Neural cell (in vitro differentiated cells): Measurements from ENCODE around the gene S100PBP. TPM values are rescaled to one million over a fixed set of nuclear protein-coding genes. Genes with fewer than 3 reads are reported as not detected.

ENCODE experiments used
- H2AFZ ChIP-seq: fragments of 200-600, 300-800 bp; sonication (generic), shearing (Covaris generic); 2 replicates; pipeline ENCODE4 v1.6.0; 2014; ENCODE audit warnings: low read depth, mild to moderate bottlenecking, antibody characterized with exemption, low read length, moderate library complexity
- H3F3A ChIP-seq: fragments of 200-600 bp; shearing (Covaris generic); 2 replicates; pipeline ENCODE4 v1.6.1; 2016; ENCODE audit warnings: mild to moderate bottlenecking, moderate library complexity, mixed read lengths, antibody characterized with exemption, low read length; ENCODE audit not compliant: insufficient read depth, poor library complexity, severe bottlenecking
- H3K27ac ChIP-seq: fragments of 200-600, 300-800 bp; sonication (generic), shearing (Covaris generic); 2 replicates; pipeline ENCODE4 v1.5.1; 2014; ENCODE audit warnings: mild to moderate bottlenecking, low read length, moderate library complexity
- H3K27me3 ChIP-seq: fragments of 300-800, 200-600 bp; sonication (generic), shearing (Covaris generic); 2 replicates; pipeline ENCODE4 v1.6.0; 2014; ENCODE audit warnings: mild to moderate bottlenecking, low read depth, low read length, moderate library complexity; ENCODE audit not compliant: insufficient read depth
- H3K36me3 ChIP-seq: fragments of 300-800, 200-600 bp; sonication (generic), shearing (Covaris generic); 2 replicates; pipeline ENCODE4 v1.5.1; 2014; ENCODE audit warnings: mild to moderate bottlenecking, antibody characterized with exemption, low read length, moderate library complexity; ENCODE audit not compliant: insufficient read depth
- H3K4me2 ChIP-seq: fragments of 300-800, 200-600 bp; sonication (generic), shearing (Covaris generic); 2 replicates; pipeline ENCODE4 v1.6.0; 2014; ENCODE audit warnings: mild to moderate bottlenecking, low read length
- H3K4me3 ChIP-seq: fragments of 300-800, 200-600 bp; sonication (generic), shearing (Covaris generic); 2 replicates; pipeline ENCODE4 v1.5.1; 2014; ENCODE audit warnings: mild to moderate bottlenecking, low read length, moderate library complexity
- H3K79me2 ChIP-seq: fragments of 200-600 bp; shearing (Covaris generic); replicated peaks from 2 replicates; pipeline ENCODE4 v1.6.0; 2014; ENCODE audit warnings: mild to moderate bottlenecking, low read length, moderate library complexity; ENCODE audit not compliant: insufficient read depth
- H3K9ac ChIP-seq: fragments of 300-800, 200-600 bp; sonication (generic), shearing (Covaris generic); 2 replicates; pipeline ENCODE4 v1.6.1; 2016; ENCODE audit warnings: mild to moderate bottlenecking, low read length, mixed read lengths
- H3K9me2 ChIP-seq: fragments of 200-600 bp; shearing (Covaris generic); 2 replicates; pipeline ENCODE4 v1.6.1; 2016; ENCODE audit warnings: mild to moderate bottlenecking, low read length, mixed read lengths; ENCODE audit not compliant: insufficient read depth
- H3K9me3 ChIP-seq: fragments of 200-600, 300-800 bp; sonication (generic), shearing (Covaris generic); 2 replicates; pipeline ENCODE4 v1.6.1; 2016; ENCODE audit warnings: mild to moderate bottlenecking, mixed run types, low read length, moderate library complexity, mixed read lengths
- H4K20me1 ChIP-seq: fragments of 200-600 bp; shearing (Covaris generic); 2 replicates; pipeline ENCODE4 v1.6.1; 2016; ENCODE audit warnings: mild to moderate bottlenecking, mixed run types; ENCODE audit not compliant: insufficient read depth
- EP300 ChIP-seq: fragments of 450-650 bp; conservative IDR thresholded peaks from 2 replicates; pipeline ENCODE4 v1.6.1; 2014; ENCODE audit warnings: antibody characterized with exemption, mild to moderate bottlenecking, moderate library complexity; ENCODE audit not compliant: poor library complexity, severe bottlenecking
- EZH2 ChIP-seq: fragments of 200-600, 300-800 bp; shearing (Covaris generic), sonication (generic); IDR thresholded peaks from 2 replicates; pipeline ENCODE4 v1.6.1; 2014; ENCODE audit warnings: antibody characterized with exemption, low read length, borderline replicate concordance, mild to moderate bottlenecking; ENCODE audit not compliant: insufficient read depth, poor library complexity, severe bottlenecking
- MXI1 ChIP-seq: fragments of 450-650 bp; conservative IDR thresholded peaks from 2 replicates; pipeline ENCODE4 v1.6.1; 2014; ENCODE audit warnings: antibody characterized with exemption, mild to moderate bottlenecking; ENCODE audit not compliant: poor library complexity, severe bottlenecking
- POLR2AphosphoS5 ChIP-seq: IDR thresholded peaks from 2 replicates; pipeline ENCODE4 v1.6.1; 2012
- RAD21 ChIP-seq: fragments of 450-650 bp; conservative IDR thresholded peaks from 2 replicates; pipeline ENCODE4 v1.6.1; 2014; ENCODE audit warnings: antibody characterized with exemption, mild to moderate bottlenecking, moderate library complexity
- SMC3 ChIP-seq: fragments of 450-650 bp; conservative IDR thresholded peaks from 2 replicates; pipeline ENCODE4 v1.6.1; 2014; ENCODE audit warnings: antibody characterized with exemption, mild to moderate bottlenecking, moderate library complexity; ENCODE audit not compliant: poor library complexity
- TAF1 ChIP-seq: IDR thresholded peaks from 2 replicates; pipeline ENCODE4 v1.6.1; 2012; ENCODE audit warnings: low read depth
- polyA plus RNA-seq: library from polyadenylated mRNA; depleted of rRNA; stranded (reverse); fragments of >200 nt; gene quantifications from 2 replicates; pipeline ENCODE4 v1.2.3, GENCODE V29; 2014
- TF ChIP-seq, protein P1 (sequence below): IDR thresholded peaks from 2 replicates; pipeline ENCODE4 v1.6.1; 2012; ENCODE audit warnings: borderline replicate concordance
- TF ChIP-seq, protein P2 (sequence below): fragments of 450-650 bp; IDR thresholded peaks from 2 replicates; pipeline ENCODE4 v1.5.1; 2014; ENCODE audit warnings: antibody characterized with exemption, mild to moderate bottlenecking, moderate library complexity; ENCODE audit not compliant: poor library complexity, severe bottlenecking

S100PBP gene
- polyA plus RNA-seq, 1 donor from 2014 or later, result 77.0 TPM

DNA sequence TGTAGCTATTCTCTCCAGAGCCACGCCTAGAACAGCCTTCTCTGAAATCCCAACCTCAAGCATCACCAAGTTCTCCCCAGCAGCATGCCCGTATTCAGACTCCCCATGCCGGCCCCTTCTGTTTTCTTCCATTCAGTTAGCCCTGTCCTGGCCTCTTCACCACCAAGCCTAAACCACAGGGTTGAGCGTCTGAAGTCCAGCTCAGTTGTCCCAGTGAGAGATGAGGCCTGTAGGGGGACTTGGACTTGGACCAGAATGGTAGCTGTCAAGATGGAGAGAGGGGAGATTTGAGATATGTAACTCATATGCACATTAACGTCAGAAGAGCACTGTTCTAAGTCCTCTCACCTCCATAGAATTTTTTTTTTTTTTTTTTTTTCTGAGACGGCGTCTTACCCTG is 89.2 kb downstream of the S100PBP start:
- H3K4me2 ChIP-seq, result no peak overlapping the region
- no peaks in the 10 kb centered on the region for H3F3A ChIP-seq
- no peaks in the 10 kb centered on the region for H4K20me1 ChIP-seq
- no peaks in the 10 kb centered on the region for H3K9me3 ChIP-seq
- no peak overlapping the region for H3K27ac ChIP-seq
- H3K27me3 ChIP-seq, result peaks cover 10% of the 10 kb centered on the region
- no peak overlapping the region for H3K4me3 ChIP-seq
- H3K9ac ChIP-seq, result no peak overlapping the region
- no peaks in the 10 kb centered on the region for H3K79me2 ChIP-seq
- H3K9me2 ChIP-seq, result no peaks in the 10 kb centered on the region
- H3K36me3 ChIP-seq, result no peaks in the 10 kb centered on the region
- no peak overlapping the region for H2AFZ ChIP-seq
- TF ChIP-seq POLR2AphosphoS5, result no peak
- TF ChIP-seq TAF1, result no peak
- TF ChIP-seq RAD21, result no peak
- TF ChIP-seq, protein P1, sequence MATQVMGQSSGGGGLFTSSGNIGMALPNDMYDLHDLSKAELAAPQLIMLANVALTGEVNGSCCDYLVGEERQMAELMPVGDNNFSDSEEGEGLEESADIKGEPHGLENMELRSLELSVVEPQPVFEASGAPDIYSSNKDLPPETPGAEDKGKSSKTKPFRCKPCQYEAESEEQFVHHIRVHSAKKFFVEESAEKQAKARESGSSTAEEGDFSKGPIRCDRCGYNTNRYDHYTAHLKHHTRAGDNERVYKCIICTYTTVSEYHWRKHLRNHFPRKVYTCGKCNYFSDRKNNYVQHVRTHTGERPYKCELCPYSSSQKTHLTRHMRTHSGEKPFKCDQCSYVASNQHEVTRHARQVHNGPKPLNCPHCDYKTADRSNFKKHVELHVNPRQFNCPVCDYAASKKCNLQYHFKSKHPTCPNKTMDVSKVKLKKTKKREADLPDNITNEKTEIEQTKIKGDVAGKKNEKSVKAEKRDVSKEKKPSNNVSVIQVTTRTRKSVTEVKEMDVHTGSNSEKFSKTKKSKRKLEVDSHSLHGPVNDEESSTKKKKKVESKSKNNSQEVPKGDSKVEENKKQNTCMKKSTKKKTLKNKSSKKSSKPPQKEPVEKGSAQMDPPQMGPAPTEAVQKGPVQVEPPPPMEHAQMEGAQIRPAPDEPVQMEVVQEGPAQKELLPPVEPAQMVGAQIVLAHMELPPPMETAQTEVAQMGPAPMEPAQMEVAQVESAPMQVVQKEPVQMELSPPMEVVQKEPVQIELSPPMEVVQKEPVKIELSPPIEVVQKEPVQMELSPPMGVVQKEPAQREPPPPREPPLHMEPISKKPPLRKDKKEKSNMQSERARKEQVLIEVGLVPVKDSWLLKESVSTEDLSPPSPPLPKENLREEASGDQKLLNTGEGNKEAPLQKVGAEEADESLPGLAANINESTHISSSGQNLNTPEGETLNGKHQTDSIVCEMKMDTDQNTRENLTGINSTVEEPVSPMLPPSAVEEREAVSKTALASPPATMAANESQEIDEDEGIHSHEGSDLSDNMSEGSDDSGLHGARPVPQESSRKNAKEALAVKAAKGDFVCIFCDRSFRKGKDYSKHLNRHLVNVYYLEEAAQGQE, result no peak
- TF ChIP-seq MXI1, result no peak
- TF ChIP-seq, protein P2, sequence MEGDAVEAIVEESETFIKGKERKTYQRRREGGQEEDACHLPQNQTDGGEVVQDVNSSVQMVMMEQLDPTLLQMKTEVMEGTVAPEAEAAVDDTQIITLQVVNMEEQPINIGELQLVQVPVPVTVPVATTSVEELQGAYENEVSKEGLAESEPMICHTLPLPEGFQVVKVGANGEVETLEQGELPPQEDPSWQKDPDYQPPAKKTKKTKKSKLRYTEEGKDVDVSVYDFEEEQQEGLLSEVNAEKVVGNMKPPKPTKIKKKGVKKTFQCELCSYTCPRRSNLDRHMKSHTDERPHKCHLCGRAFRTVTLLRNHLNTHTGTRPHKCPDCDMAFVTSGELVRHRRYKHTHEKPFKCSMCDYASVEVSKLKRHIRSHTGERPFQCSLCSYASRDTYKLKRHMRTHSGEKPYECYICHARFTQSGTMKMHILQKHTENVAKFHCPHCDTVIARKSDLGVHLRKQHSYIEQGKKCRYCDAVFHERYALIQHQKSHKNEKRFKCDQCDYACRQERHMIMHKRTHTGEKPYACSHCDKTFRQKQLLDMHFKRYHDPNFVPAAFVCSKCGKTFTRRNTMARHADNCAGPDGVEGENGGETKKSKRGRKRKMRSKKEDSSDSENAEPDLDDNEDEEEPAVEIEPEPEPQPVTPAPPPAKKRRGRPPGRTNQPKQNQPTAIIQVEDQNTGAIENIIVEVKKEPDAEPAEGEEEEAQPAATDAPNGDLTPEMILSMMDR, result no peak
- TF ChIP-seq EZH2, result no peak
- no peak for TF ChIP-seq SMC3
- TF ChIP-seq EP300, result no peak

GRCh38 chr1:32907435-32907834 is 90.0 kb downstream of the S100PBP start:
- Histone ChIP-seq H2AFZ (no peak overlapping the region), H3K4me2 (no peak overlapping the region)
- TF ChIP-seq, protein P2, result no peak
- no peak for TF ChIP-seq POLR2AphosphoS5
- TF ChIP-seq EZH2, result no peak
- TF ChIP-seq RAD21, result no peak
- TF ChIP-seq TAF1, result no peak
- no peak for TF ChIP-seq SMC3
- no peak for TF ChIP-seq EP300
- TF ChIP-seq, protein P1, result no peak
- no peak for TF ChIP-seq MXI1

More at GRCh38 chr1:32907435-32907834, 90.0 kb downstream of the S100PBP start:
- H3F3A ChIP-seq, result no peaks in the 10 kb centered on the region
- H3K9me2 ChIP-seq, result no peaks in the 10 kb centered on the region
- no peaks in the 10 kb centered on the region for H3K9me3 ChIP-seq
- no peak overlapping the region for H3K27ac ChIP-seq
- peaks cover 3% of the 10 kb centered on the region for H3K27me3 ChIP-seq
- H3K4me3 ChIP-seq, result no peak overlapping the region
- no peaks in the 10 kb centered on the region for H4K20me1 ChIP-seq
- H3K9ac ChIP-seq, result no peak overlapping the region
- no peaks in the 10 kb centered on the region for H3K79me2 ChIP-seq
- H3K36me3 ChIP-seq, result no peaks in the 10 kb centered on the region
